Stimulated activated CD8-positive, alpha-beta memory T cell treated with anti-CD3 and anti-CD28 coated beads, Interleukin-12 subunit alpha, Interleukin-12 subunit beta, amount 100 ng/mL, for 24 hours (primary cell): ENCODE measurements around the gene FGF14.
"Not testable (repeated sequence)": the region's sequence is repeated elsewhere in the genome, so short reads cannot be mapped to it uniquely, and the experiment has no call there.

Source experiments
- DNase-seq: peaks from one replicate; pipeline ENCODE4 v3.0.0-alpha.2; 2020; ENCODE audit errors: extremely low read depth

Gene FGF14

GRCh38 chr13:102040812-102041211, 361.0 kb downstream of the FGF14 start:
- no peak for DNase-seq

DNA sequence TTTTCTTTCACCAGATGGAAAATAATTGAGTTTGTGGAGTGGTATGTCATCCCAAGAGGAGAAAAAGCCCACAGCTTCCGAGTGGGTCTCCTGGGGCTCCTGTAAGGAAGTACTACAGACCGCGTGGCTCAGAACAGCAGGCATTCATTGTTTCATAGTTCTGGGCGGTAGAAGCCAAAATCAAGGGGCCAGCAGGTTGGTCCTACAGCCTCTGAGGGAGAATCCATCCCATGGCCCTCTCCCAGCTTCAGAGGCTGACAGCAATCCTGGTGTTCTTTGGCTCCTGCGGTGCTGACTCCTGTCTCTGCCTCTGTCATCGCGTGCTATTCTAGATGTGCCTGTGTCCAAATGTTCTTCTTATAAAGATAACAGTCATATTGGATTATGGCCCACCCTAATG, 362.6 kb downstream of the FGF14 start:
- DNase-seq, result no peak

DNA sequence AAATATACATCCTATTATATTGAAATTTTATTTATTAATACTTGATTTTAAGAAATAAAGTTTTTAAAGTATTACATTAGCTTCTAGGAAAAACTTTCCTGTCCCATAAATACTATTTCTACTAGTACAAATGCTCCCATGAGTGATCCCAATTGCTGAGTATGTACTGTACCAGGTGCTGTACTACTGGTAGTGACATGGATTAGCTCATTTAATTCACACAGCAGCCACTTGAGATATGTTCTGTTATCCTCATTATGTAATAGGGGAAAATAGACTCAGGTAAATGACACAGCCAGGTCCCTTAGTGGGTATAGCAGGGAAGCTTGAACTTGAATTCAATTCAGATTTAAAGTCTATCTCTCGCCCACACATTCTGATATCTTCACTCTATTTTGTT, 363.1 kb downstream of the FGF14 start:
- no peak for DNase-seq

DNA sequence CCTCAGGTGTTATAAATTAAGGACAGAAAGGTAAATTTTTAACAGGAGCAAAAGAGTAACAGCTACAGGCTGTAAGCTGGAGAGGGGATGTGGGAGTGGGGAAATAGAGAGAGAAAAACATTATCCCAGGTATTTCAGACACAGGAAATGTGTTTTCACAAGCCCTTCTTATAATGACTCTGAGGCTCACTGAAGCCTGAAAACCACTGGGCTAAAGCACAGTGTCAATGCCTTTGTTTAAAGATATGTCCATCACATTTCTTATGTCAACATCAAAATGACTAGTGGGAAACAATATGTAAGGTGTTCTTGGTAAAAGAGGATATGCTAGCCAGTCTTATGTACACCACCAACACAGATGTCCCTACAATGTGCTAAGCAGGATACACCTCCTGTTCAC, 365.9 kb downstream of the FGF14 start:
- no peak for DNase-seq

DNA sequence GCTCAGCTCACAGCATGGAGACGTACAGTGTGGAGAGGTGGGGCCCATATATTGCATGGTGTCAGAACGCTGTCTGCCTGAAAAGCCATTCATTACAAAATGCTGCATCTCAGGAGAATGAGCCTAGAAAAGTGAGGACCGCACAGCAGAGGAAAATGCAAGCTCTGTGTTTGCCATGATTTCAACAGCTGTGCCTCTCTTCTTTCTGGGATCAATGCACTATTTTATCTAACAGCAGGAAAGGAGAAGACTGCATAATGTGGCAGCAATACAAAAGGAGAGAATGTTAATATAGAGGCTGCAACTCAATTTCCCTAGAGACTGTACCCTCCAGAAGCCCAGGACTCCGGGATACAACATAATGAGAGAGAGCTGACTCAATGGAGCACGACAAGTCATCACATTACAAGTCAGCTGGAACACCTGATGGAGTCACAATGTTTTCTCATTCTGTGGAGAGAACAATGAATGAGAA, 368.0 kb downstream of the FGF14 start:
- DNase-seq, result no peak

- no peak for DNase-seq
Observed at GRCh38 chr13:102033386-102033785, 368.5 kb downstream of the FGF14 start.

GRCh38 chr13:102028868-102029267, 373.0 kb downstream of the FGF14 start:
- DNase-seq, result no peak

DNA sequence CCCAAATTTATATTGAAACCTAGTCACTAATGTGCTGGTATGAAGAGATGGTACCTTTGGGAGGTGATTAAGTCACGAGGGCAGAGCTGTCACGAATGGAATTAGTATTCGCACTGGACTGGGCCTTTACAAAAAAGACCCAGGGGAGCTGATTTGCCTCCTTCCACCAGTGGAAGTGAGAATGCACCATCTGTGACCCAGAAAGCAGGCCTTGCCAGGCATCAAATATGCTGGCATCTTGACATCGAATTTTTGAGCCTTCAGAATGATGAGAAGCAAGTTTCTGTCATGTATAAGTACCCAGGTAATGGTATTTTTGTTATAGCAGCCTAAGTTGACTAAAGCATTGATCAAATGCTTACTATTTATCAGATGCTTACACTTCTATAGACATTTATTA, 373.6 kb downstream of the FGF14 start:
- DNase-seq, result no peak

DNA sequence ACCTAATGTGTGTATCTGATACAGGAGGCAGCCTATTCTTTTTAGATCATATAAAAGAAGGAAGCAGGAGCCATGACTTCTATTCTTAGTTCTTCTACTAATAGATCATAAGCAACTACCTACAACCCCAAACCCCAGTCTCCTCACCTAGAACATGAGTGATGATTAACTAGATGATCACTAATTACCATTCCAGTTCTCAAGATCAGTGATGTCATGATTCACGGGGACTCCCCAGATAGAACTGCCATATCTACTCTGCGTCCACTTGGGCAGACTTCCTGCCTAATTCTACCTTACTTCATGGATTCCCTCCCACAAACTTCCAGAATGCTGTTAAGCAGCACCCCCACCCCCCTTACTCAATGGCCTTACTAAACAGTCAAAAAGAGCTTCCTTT, 380.1 kb downstream of the FGF14 start:
- DNase-seq, result no peak

DNA sequence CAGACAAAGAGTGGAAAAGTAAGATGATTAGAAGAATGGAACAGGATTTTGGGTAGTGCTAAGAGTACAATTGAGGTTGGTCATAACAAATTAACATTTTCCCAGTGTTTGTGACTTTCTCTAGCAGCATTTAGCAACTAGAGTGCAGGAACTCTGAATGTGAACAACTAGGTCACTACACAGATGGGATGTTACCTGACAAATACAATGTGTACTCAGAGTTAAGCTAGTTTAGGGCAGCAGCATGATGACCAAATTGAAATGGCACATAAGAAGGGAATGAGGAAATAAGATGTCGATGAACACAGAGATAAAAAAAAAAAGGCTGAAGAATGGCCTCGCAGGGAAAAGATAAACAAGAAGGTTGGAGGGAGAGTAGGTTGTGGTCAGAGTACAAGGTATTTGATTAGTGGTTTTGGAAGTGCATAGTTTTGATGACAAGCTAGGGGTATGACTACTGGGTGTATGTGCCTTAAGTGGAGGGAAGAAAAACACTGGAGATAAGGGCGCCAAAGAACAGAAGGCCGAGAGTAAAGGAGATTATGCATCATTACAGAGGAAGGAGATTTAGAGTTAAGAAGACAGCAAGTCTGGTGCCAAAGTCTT, 381.1 kb downstream of the FGF14 start:
- DNase-seq, result no peak

DNA sequence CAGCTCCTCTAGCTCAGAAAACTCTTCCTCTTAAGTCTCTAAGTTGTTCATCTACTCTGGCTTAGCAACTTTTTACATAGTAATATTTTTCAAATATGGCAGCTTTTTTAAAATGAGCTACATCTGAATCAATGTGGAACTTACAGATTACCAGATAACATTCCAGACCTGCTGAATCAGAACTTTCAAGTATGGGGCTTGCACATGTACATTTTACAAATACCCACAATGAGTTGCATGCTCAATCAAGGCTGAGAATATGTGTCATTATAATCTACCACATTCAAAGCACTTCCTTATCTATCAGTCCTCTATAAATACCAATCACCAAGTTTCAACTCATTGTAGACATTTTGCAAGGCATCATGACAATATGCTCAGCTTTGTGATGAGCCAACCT, 383.1 kb downstream of the FGF14 start:
- DNase-seq, result no peak

- DNase-seq, result no peak
Observed at GRCh38 chr13:102017248-102017647, 384.6 kb downstream of the FGF14 start.

DNA sequence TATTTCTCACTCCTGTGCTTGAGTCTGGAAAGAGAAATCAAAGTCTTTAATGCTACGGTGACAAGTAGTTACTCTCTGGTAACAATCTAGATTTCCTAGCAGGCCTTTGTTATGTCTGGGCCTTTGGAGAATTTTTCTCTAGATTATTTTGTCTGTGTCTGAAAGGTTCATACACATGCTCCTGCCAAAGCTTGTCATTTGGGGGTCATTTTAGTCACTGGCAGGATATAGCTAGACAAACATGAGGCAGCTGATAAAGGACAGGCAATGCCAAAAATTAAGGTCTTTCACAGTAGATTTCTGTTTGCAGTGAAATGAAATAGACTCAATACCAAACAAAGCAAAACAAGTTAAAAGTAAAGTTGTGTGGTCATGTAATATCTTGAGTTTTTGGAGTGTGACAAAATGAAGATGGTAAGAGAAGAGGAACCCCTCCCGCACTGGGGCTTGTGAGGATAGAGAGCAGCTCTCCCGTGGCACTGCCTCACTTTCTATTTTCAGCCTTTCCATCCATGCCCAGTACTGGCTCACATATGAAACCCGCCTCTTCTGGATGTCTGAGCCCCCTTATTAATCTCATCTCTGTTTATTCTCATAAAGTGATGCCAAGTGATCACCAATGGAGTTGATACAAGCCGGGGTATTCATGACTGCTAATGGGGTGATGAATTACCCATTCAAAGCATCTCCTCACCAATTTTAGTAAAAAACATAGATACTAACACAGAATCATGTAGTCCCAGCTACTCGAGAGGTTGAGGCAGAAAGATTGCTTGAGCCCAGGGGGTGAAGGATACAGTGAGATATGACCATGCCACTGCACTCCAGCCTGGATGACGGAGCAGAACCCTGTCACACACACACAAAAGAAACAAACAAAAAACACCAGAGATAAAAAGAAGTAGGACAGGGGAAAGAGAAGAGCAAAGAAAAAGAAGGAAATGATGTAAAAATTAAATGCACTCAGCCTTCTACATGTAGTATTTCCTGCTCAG, 389.3 kb downstream of the FGF14 start:
- no peak for DNase-seq

DNA sequence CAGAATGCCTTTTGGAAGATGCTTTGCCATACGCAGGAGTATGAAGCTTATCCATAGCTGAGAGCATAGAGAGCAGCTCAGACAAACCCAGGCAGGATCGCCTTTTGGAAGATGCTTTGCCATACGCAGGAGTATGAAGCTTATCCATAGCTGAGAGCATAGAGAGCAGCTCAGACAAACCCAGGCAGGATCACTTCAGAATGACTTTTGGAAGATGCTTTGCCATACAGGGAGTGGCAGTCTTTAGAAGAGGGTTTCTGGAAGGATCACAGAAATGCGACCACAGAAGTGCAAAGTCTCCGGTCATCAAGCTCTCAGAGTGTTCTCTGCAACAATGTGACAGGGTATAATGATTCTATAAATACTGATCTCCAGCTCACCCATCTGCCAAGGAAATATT, 390.4 kb downstream of the FGF14 start:
- not testable (repeated sequence) for DNase-seq

DNA sequence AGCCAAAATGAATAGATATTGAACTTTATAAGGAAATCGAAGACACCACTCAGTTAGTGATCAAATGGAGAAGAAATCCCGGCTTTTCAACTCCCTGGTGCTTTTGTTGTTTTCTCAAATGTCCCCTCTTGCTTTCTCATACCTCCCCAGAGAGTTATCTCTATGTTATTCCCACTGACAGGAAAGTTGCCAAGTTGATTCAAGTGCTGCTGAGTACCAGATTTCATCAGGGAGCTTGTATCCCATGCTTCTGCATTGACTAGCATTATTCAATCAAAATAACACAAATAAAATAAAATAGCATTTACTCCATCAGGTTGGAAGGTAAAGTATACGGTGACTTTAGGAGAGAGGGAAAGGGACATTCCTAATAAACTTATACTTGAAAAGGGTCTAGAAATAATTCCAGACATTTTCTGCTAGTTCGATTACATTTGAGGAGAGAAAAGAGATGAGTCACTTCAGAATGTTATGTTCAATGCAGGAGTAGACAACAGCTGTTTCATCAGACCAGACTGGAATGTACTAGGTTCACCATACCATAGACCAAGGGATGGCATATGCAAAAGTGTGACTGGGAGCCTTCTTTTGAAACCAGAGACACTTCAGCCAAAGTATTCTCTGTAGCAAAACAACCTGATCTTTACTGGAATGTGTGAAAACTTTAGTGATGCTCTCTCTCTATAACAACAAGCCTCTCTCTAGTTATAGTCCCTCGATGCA, 397.8 kb downstream of the FGF14 start:
- DNase-seq, result no peak

DNA sequence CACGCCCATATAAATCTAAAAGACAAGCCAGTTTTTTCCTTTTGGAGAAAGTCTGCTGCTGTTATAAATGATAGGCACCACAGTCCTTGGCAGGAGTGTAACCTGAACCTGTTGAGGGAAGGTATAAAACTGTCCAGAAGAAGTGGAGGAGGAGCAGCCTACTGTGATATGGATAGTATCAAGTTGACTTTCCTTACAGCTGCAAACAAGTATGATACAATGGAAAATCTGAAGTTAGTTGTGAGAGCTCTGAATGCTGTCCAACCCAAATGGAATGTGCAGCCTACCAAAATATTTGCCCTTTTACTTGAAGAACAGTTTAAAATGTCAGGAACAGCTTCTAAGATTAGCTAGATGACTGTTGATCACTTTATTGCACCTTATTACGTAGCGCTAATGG, 399.6 kb downstream of the FGF14 start:
- DNase-seq, result no peak

DNA sequence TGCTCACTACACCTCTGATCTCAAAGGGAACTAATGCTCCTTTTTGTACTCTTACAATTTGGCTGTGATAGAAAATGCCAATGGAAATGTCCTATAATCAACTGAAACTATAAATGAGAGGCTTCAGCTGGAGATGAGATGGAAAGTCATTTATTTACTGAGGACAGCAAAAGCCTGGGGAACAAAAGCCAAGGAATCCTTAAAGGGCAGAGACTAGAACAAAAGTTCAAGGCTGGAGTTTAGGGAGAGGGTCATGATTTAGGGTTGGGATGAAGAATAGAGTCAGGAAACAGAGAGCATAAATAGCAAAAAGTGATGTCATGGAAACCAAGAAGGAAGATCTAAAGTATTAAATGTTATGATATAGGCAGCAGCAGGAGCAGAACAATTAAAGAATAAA, 401.1 kb downstream of the FGF14 start:
- DNase-seq, result no peak

- no peak for DNase-seq
Observed at GRCh38 chr13:101998129-101998528, 403.7 kb downstream of the FGF14 start.

GRCh38 chr13:101996954-101997353, 404.9 kb downstream of the FGF14 start:
- DNase-seq, result no peak

GRCh38 chr13:101989798-101990350, 412.0 kb downstream of the FGF14 start:
- no peak for DNase-seq

DNA sequence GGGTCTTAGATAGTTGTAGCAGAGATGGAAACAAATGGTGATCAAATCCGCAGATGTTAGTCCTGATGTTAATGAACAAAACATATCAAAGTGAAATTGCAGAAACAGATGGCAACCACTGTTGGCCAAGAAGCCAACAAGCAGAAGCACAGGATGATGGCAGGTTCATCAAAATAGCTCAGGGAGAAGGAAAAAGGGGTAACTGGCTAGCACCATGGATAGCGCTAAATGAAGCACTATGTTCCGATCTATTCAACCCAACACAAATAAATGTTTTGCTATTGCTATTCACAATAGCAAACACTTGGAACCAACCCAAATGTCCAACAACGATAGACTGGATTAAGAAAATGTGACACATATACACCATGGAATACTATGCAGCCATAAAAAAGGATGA, 413.7 kb downstream of the FGF14 start:
- no peak for DNase-seq

DNA sequence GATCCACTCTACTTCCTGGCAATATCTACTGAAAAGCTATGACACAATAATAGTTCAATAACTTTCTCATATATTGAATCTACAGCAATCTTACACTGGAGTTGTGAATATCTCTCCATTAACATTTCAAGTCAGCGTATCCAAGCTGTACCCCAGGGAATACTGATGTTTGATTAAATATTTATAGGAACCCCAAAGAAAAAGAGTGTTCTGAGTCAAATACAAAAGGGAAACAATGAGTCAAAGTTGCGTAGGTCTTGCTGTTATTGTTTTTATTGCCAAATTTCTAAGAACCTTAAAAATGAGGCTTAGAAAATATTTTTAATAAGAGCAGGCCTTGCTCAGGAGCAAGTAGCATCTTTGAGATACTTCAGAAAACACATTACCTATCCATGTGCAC, 415.5 kb downstream of the FGF14 start:
- DNase-seq, result no peak
